HEK293 (cell line): ENCODE measurements around the gene KCNQ4.

Source experiments
- CTCF ChIA-PET: fragments of 350-600 bp; formaldehyde crosslinking; extraction: SDS; loops from one replicate; lab custom pipeline; 2021; ENCODE audit warnings: antibody characterized with exemption; lab: Yijun Ruan, JAX
- POLR2A ChIA-PET: fragments of 300-600 bp; formaldehyde crosslinking; extraction: SDS; loops from one replicate; lab custom pipeline; 2020; ENCODE audit warnings: antibody characterized with exemption, inconsistent platforms; lab: Yijun Ruan, JAX
- H3K27ac ChIP-seq: fragments of 200-500 bp; sonication (Bioruptor generic); 2 replicates; pipeline ENCODE4 v1.5.1; 2014; ENCODE audit warnings: low read depth, low read length, control low read depth, inconsistent platforms; ENCODE audit errors: extremely low read depth
- H3K36me3 ChIP-seq, 2 experiments: fragments of 200-500 bp in 1 of 2; sonication (Bioruptor generic) in 1 of 2; 1 replicate in 1 of 2; 2 replicates in 1 of 2; pipeline ENCODE4 v1.5.1; 2014 to 2017; ENCODE audit warnings: inconsistent platforms in 2 of 2, low read length in 2 of 2; ENCODE audit not compliant: control insufficient read depth in 2 of 2, insufficient read depth in 1 of 2
- H3K4me1 ChIP-seq: fragments of 200-500 bp; sonication (Bioruptor generic); 2 replicates; pipeline ENCODE4 v1.5.1; 2014; ENCODE audit warnings: mild to moderate bottlenecking, low read length, inconsistent platforms; ENCODE audit not compliant: control insufficient read depth, insufficient read depth
- H3K4me3 ChIP-seq: 2 replicates; pipeline ENCODE4 v1.5.1; 2011; ENCODE audit warnings: low read depth, mild to moderate bottlenecking, control low read depth, low read length, moderate library complexity
- H3K9me3 ChIP-seq: fragments of 200-500 bp; sonication (Bioruptor generic); 2 replicates; pipeline ENCODE4 v1.5.1; 2014; ENCODE audit warnings: low read depth, low read length, inconsistent platforms; ENCODE audit not compliant: control insufficient read depth, insufficient read depth
- CTCF ChIP-seq: fragments of 450-650 bp; formaldehyde crosslinking; IDR thresholded peaks from 2 replicates; pipeline ENCODE4 v1.5.1; 2016; ENCODE audit warnings: missing biosample characterization, missing genetic modification characterization
- FEZF1 ChIP-seq: fragments of 450-650 bp; formaldehyde crosslinking; IDR thresholded peaks from 2 replicates; pipeline ENCODE4 v1.5.1; 2016; ENCODE audit warnings: missing biosample characterization, missing genetic modification characterization
- KLF8 ChIP-seq: fragments of 450-650 bp; formaldehyde crosslinking; IDR thresholded peaks from 2 replicates; pipeline ENCODE4 v1.5.1; 2016; ENCODE audit warnings: missing biosample characterization, missing genetic modification characterization
- TCF7L2 ChIP-seq: IDR thresholded peaks from 2 replicates; pipeline ENCODE4 v1.6.1; 2011; ENCODE audit warnings: low read depth, mild to moderate bottlenecking, inconsistent platforms, low read length, moderate library complexity, borderline replicate concordance
- ZBTB1 ChIP-seq: fragments of 450-650 bp; formaldehyde crosslinking; IDR thresholded peaks from 2 replicates; pipeline ENCODE4 v1.5.1; 2016; ENCODE audit warnings: missing biosample characterization, missing genetic modification characterization
- ZNF394 ChIP-seq: fragments of 450-650 bp; formaldehyde crosslinking; IDR thresholded peaks from 2 replicates; pipeline ENCODE4 v1.5.1; 2016; ENCODE audit warnings: missing biosample characterization, missing genetic modification characterization, mild to moderate bottlenecking, moderate library complexity, borderline replicate concordance
- ZNF398 ChIP-seq: fragments of 450-650 bp; formaldehyde crosslinking; IDR thresholded peaks from 2 replicates; pipeline ENCODE4 v1.5.1; 2017; ENCODE audit warnings: missing biosample characterization, missing genetic modification characterization
- ZNF571 ChIP-seq: fragments of 450-650 bp; formaldehyde crosslinking; IDR thresholded peaks from 2 replicates; pipeline ENCODE4 v1.5.0; 2017; ENCODE audit warnings: missing biosample characterization, missing genetic modification characterization
- ZNF580 ChIP-seq: fragments of 450-650 bp; formaldehyde crosslinking; IDR thresholded peaks from 2 replicates; pipeline ENCODE4 v1.5.1; 2016; ENCODE audit warnings: missing biosample characterization, missing genetic modification characterization
- ZNF621 ChIP-seq: fragments of 450-650 bp; formaldehyde crosslinking; IDR thresholded peaks from 2 replicates; pipeline ENCODE4 v1.5.1; 2017; ENCODE audit warnings: missing biosample characterization, missing genetic modification characterization
- ZXDB ChIP-seq: fragments of 450-650 bp; formaldehyde crosslinking; IDR thresholded peaks from 2 replicates; pipeline ENCODE4 v1.5.1; 2016; ENCODE audit warnings: missing biosample characterization, missing genetic modification characterization
- TF ChIP-seq, protein P1 (sequence below): fragments of 450-650 bp; formaldehyde crosslinking; IDR thresholded peaks from 2 replicates; pipeline ENCODE4 v1.5.1; 2017; ENCODE audit warnings: missing biosample characterization, mild to moderate bottlenecking, missing genetic modification characterization, moderate library complexity
- TF ChIP-seq, protein P2 (sequence below): fragments of 450-650 bp; formaldehyde crosslinking; IDR thresholded peaks from 2 replicates; pipeline ENCODE4 v1.5.1; 2016; ENCODE audit warnings: missing biosample characterization, missing genetic modification characterization

Gene KCNQ4

GRCh38 chr1:40768146-40768990 lies 15.2 kb upstream of the KCNQ4 start (continued):
- TF ChIP-seq, protein P1, sequence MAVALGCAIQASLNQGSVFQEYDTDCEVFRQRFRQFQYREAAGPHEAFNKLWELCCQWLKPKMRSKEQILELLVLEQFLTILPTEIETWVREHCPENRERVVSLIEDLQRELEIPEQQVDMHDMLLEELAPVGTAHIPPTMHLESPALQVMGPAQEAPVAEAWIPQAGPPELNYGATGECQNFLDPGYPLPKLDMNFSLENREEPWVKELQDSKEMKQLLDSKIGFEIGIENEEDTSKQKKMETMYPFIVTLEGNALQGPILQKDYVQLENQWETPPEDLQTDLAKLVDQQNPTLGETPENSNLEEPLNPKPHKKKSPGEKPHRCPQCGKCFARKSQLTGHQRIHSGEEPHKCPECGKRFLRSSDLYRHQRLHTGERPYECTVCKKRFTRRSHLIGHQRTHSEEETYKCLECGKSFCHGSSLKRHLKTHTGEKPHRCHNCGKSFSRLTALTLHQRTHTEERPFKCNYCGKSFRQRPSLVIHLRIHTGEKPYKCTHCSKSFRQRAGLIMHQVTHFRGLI (tag by site-specific recombination), result no peak
- no peak for TF ChIP-seq KLF8
- no peak for TF ChIP-seq TCF7L2
- no peak for TF ChIP-seq ZNF398 (tag by site-specific recombination)
- no peak for TF ChIP-seq ZNF621
- TF ChIP-seq, protein P2, sequence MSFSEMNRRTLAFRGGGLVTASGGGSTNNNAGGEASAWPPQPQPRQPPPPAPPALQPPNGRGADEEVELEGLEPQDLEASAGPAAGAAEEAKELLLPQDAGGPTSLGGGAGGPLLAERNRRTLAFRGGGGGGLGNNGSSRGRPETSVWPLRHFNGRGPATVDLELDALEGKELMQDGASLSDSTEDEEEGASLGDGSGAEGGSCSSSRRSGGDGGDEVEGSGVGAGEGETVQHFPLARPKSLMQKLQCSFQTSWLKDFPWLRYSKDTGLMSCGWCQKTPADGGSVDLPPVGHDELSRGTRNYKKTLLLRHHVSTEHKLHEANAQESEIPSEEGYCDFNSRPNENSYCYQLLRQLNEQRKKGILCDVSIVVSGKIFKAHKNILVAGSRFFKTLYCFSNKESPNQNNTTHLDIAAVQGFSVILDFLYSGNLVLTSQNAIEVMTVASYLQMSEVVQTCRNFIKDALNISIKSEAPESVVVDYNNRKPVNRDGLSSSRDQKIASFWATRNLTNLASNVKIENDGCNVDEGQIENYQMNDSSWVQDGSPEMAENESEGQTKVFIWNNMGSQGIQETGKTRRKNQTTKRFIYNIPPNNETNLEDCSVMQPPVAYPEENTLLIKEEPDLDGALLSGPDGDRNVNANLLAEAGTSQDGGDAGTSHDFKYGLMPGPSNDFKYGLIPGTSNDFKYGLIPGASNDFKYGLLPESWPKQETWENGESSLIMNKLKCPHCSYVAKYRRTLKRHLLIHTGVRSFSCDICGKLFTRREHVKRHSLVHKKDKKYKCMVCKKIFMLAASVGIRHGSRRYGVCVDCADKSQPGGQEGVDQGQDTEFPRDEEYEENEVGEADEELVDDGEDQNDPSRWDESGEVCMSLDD (tag by site-specific recombination), result no peak
- TF ChIP-seq FEZF1 (tag by site-specific recombination), result no peak
- TF ChIP-seq ZNF394 (tag by site-specific recombination), result no peak

- TF ChIP-seq ZXDB (tag by site-specific recombination), result no peak
- TF ChIP-seq ZNF571 (tag by site-specific recombination), result no peak
- TF ChIP-seq ZNF580 (tag by site-specific recombination), result no peak
- peak; percentile 23 for TF ChIP-seq CTCF (tag by site-specific recombination)
- no peak for TF ChIP-seq ZBTB1 (tag by site-specific recombination)
- TF ChIP-seq, all 188 proteins: peak for 1
- CTCF ChIA-PET, result interaction anchor here (0.6 to 1.3 kb wide), 3 partner anchors 21 to 183 kb away, joined by 3 to 5 read pairs (median 4); no protein-coding TSS in a partner anchor
- Histone ChIP-seq H3K4me1 (no peaks in the 10 kb centered on the region), H3K36me3 (peaks cover 0 to 76% of the 10 kb centered on the region in 2 experiments; a peak in 2 of 3 replicates), H3K9me3 (no peaks in the 10 kb centered on the region), H3K4me3 (no peak overlapping the region), H3K27ac (no peak overlapping the region)
- POLR2A ChIA-PET, result no interaction called here
Measured at GRCh38 chr1:40769815-40770214, 13.8 kb upstream of the KCNQ4 start.
